NAMALWA (cell line): ENCODE data around the gene TBC1D22A.

Experiments used
- DNase-seq: peaks from one replicate; pipeline ENCODE4 v3.0.0-alpha.2; 2015; ENCODE audit warnings: low spot score

TBC1D22A gene

GRCh38 chr22:46934746-46935491, 172.5 kb downstream of the TBC1D22A start:
- DNase-seq: no peak

GRCh38 chr22:46935506-46936377, 173.3 kb downstream of the TBC1D22A start:
- no peak for DNase-seq

DNA sequence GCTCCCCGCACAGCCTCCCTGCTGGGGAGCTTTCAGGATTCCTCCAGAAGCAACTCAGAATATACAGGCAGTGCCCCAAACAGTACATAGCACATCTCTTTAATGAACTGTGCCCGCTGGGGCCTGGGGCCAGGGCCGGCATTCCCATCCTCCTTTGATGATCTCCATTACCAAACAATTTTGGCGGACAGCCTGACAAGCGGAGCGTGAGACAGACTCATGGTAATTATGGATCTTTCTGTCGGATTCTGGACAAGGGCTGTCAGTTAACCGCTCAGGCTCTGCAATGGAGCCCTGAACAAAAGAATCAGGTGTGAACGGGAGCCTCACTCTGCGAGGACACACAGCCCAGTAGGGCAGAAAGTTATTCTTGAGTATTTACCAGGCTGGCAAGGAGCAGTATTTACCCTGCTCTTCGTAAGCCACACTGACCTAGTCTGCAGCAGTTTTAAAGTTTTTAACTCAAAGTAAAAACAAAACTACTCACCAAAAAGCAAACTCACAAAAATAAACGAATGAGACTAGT, 174.0 kb downstream of the TBC1D22A start:
- DNase-seq: no peak

- no peak for DNase-seq
Observed at GRCh38 chr22:46937185-46937584, 174.7 kb downstream of the TBC1D22A start.

GRCh38 chr22:46937939-46938338, 175.5 kb downstream of the TBC1D22A start:
- no peak for DNase-seq

- no peak for DNase-seq
Observed at GRCh38 chr22:46941968-46942798, 179.7 kb downstream of the TBC1D22A start.

DNA sequence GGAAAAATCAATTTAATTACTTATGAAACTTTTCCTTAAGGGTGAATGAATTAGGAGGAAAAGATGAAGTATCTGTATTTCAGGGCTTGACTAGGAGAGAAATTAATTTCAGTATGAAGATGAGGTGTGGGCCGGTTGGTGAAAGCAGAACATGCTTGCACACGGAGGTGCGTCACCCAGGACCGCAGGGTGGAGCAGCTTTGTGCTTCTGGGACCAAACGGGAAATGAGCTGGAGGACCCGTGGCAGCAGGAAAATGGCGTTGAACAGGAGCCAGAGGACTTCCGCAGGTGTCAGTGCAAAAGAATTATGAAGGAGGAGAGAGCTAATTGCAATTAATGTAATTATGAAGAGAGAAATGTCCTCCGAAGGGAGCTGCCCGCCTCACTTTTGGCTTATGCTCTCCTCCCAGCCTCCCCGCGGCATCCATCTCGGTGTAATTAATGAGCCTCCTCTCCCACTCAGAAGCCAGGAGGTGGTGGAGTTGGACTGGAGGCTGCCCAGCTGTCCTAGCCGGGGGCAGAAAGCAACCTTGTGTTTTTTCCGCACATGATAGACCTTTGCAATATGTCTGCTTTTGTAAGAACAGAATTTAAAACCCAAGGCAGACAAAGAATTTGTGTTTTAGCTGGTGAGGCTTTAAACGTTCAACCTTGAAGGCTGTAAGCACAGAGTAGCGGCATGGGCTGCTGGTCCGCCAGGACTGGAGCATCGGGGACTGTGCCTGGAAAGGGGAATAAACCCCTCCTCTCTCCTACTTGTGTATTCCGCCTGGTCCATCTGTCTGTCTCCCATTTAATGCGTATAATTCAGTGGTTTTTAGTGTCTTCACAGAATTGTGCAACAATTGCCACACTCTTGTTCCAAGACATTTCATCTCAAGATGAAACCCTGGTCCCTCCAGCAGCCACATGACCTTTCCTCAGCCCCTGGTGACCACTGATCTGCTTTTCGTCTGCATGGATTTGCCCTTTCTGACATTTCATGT, 180.6 kb downstream of the TBC1D22A start:
- no peak for DNase-seq

DNA sequence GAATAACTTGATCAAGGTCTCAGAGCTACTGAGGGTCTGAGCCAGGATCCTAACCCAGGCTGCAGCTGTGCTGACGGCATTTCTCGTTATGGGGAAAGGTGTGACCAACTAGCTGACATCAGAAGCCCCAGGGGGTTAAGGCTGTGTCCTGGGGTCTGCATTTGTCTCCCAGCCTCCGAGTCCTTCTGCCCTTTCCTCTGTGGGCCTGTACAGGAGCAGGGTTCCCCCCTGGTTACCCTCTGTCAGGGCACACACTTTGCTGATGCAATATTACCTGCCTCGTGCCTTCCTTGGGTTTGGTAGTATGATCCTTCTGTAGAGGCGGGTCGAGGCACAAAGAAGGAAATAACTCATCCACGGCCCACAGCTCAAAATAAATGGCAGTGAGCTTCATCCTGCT, 183.0 kb downstream of the TBC1D22A start:
- no peak for DNase-seq

DNA sequence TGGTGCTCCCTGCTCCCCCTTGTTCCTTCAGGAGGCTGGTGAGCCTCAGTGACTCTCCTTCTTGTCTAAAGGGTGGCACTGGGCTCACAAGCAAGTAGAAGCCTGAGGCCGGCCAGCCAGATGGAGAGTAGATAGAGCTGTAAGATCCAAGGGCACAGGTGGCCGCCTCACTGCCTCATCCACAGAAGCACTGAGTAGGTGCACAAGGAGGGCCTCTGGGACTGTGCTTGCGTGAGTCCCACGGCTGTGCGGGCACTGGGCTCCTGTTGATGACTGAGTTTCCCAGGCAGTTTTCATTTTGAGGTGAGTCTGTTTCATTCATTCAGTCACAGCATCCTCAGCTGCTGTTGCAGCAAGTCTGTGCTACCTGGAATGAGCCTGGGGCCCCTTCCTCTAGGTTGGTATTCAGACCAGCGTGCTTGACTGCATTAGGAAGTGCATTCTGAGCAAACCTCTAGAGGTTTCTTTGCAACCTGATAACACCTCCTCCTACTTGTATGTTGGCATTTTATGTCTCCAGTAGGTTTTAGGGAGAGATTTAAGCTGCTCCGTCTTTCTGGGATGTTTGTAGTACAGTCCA, 184.0 kb downstream of the TBC1D22A start:
- DNase-seq: no peak

GRCh38 chr22:46947516-46948257, 185.2 kb downstream of the TBC1D22A start:
- DNase-seq: no peak

GRCh38 chr22:46948411-46949144, 186.1 kb downstream of the TBC1D22A start:
- DNase-seq: no peak

DNA sequence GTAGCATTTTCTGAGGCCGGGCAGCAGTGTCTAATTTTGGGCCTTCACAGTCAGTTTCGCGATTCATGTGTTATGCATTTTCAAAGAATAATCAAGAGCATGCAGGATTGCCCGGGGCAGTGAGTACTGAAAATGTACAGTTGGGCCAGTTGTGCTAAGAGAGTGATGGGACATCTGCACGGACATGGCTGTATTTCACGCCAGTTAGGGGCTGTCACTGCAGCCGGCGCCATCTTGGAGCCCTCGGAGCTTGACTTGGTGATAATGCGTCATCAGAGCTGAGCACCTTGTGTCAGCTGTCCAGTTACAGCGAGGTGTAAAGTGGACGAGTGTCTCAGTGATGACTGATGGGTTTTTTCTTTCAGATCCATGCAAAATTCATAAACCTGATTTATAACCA, 188.9 kb downstream of the TBC1D22A start:
- DNase-seq: no peak

DNA sequence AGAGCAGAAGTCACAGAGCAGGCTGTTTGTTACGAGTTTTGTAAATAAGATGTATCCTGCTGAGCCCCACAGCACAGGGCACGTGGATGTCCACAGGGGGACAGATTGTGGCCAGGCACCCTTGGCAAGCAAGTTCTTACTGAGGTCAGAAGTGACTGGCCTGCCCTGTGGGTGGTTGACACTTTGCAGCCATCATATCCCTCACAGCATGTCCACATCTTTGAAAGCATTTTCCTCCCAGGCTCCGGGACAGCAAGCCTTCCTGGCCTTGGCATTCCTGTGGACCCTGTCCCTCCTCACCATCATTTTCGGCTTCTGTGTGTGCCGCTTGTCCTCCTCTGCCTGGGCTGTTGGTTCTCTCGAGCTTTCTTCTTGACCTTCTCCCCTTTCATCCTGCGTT, 189.5 kb downstream of the TBC1D22A start:
- DNase-seq: no peak

GRCh38 chr22:46953968-46954765, 191.7 kb downstream of the TBC1D22A start:
- DNase-seq: no peak

DNA sequence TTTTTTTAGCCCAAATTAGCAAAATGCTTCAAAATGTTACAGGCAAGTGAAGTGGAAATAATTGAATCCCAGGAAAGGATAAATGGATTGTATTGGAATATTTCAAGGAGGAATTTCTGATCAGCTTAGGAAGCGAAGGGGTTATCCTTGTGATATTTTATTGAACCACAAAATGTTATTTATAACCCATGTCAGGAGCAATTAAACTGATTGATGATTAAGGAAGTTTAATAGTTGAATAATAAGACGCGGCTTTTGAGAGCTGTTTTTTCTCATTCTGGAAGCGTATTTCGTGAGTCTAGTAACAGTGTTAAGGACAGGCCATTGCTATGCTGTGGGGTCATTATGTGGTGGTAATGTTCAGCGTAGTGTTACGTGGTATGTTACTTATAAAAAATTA, 192.3 kb downstream of the TBC1D22A start:
- no peak for DNase-seq

- DNase-seq: no peak
Observed at GRCh38 chr22:46956498-46957215, 194.2 kb downstream of the TBC1D22A start.

- no peak for DNase-seq
Observed at GRCh38 chr22:46957521-46957920, 195.1 kb downstream of the TBC1D22A start.

- DNase-seq: no peak
Observed at GRCh38 chr22:46958191-46958590, 195.7 kb downstream of the TBC1D22A start.
